Esophagus muscularis mucosa (tissue), 4 donors: Measurements from ENCODE around the gene SMAD9. TPM values are rescaled to one million over a fixed set of nuclear protein-coding genes. Genes with fewer than 3 reads are reported as not detected.
A peak's percentile ranks its signal among the peaks of the same experiment; 100 is the strongest.

Source experiments
- DNase-seq: peaks from one replicate; pipeline ENCODE4 v3.0.0-alpha.2; 2017; ENCODE audit errors: extremely low spot score
- H3K27ac ChIP-seq, 4 donors: fragments of 200-600 bp; sonication (generic); replicated peaks in 1 of 4; 1 replicate in 3 of 4; 2 replicates in 1 of 4; pipeline ENCODE4 v1.5.1; 2016 to 2019; ENCODE audit warnings: mild to moderate bottlenecking in 1 of 4
- H3K27me3 ChIP-seq, 4 donors: fragments of 200-600 bp; sonication (generic); one replicate each; pipeline versions ENCODE4 v1.5.1 to v1.6.0; 2016 to 2019
- H3K36me3 ChIP-seq, 4 donors: fragments of 200-600 bp; sonication (generic); one replicate each; pipeline ENCODE4 v1.5.1; 2016 to 2019
- H3K4me1 ChIP-seq, 4 donors: fragments of 200-600 bp; sonication (generic); one replicate each; pipeline ENCODE4 v1.5.1; 2016 to 2019
- H3K4me3 ChIP-seq, 4 donors: fragments of 200-600 bp; sonication (generic); 1 replicate in 2 of 4; 2 replicates in 2 of 4; pipeline ENCODE4 v1.5.1; 2016 to 2019; ENCODE audit warnings: mild to moderate bottlenecking in 4 of 4, moderate library complexity in 1 of 4
- H3K9me3 ChIP-seq, 4 donors: fragments of 200-600 bp; sonication (generic); 1 replicate in 3 of 4; 2 replicates in 1 of 4; pipeline ENCODE4 v1.5.1; 2016 to 2019
- EP300 ChIP-seq: sonication (generic); formaldehyde crosslinking; IDR thresholded peaks from one replicate; pipeline ENCODE4 v1.6.1; 2017; ENCODE audit warnings: antibody characterized with exemption
- POLR2A ChIP-seq: fragments of 450-650 bp; IDR thresholded peaks from one replicate; pipeline ENCODE4 v1.6.1; 2017; ENCODE audit warnings: antibody characterized with exemption, moderate library complexity, mild to moderate bottlenecking, low read depth
- POLR2AphosphoS5 ChIP-seq, 2 donors: sonication (generic); formaldehyde crosslinking; IDR thresholded peaks; one replicate each; pipeline ENCODE4 v1.6.1; 2017; ENCODE audit warnings: antibody characterized with exemption in 2 of 2
- WGBS: methylation state at CpG from one replicate; pipeline ENCODE4 v1.1.5; 2018; 5-methylcytosine and 5-hydroxymethylcytosine counted together
- intact Hi-C: fragments of 100-400 bp; cut with DNase I; formaldehyde crosslinking; loops from one replicate; pipeline ENCODE4 v1.15.1; 2023
- total RNA-seq, 4 donors: library from RNA; depleted of rRNA; stranded (reverse); fragments of >200 nt; gene quantifications; one replicate each; pipeline versions ENCODE4 v1.1.0 to v1.2.1, GENCODE V29; 2016
- TF ChIP-seq, protein P1 (sequence below), 3 experiments: fragments of 200-600 bp in 2 of 3; fragments of 450-650 bp in 1 of 3; sonication (generic) in 2 of 3; IDR thresholded peaks; one replicate each; pipeline ENCODE4 v1.5.1; 2017 to 2019; ENCODE audit warnings: antibody characterized with exemption in 3 of 3, mild to moderate bottlenecking in 2 of 3, moderate library complexity in 1 of 3

Gene SMAD9
- total RNA-seq, 4 donors from 2014 or later: 44.0 to 108 (median 69.0) TPM

DNA sequence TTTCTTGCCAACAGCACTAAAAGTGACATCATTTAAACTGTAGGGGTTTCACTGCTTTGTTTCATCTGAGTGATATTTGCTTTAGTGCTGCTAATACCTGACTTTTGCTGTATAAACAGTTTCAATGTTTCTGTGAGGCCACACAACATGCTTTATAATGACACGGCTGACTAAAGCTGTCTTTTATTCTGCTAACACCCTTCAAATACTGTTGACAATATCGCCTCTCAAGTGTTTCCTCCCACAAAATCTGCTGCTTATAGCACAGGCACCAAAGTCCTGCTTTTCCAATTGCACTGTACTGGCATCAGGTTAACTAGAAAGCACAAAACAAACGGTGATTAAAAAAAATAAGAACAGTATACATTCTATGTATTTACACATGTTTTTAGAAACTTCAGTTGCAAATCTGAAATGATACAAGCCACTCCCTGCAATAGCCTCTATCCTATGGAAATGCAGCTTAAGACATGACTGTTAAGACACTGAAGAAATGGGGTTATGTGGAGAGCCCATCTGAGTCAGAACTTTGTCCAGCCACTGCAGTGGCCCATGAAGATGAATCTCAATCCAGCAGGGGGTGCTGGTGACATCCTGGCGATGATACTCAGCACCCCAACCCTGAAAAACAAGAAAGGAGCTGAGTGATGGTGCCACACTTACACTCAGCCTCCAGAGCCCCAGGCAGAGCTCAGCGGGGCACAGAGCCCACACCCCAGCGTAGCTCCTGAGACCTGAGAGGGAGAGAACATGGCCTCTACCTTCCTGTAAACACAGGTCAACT, 71.6 kb downstream of the SMAD9 start:
- intact Hi-C loops: no loop called here
- peaks cover 0 to 45% (median 18%) of the 10 kb centered on the region in 4 donors for H3K36me3 ChIP-seq
- TF ChIP-seq, protein P1, sequence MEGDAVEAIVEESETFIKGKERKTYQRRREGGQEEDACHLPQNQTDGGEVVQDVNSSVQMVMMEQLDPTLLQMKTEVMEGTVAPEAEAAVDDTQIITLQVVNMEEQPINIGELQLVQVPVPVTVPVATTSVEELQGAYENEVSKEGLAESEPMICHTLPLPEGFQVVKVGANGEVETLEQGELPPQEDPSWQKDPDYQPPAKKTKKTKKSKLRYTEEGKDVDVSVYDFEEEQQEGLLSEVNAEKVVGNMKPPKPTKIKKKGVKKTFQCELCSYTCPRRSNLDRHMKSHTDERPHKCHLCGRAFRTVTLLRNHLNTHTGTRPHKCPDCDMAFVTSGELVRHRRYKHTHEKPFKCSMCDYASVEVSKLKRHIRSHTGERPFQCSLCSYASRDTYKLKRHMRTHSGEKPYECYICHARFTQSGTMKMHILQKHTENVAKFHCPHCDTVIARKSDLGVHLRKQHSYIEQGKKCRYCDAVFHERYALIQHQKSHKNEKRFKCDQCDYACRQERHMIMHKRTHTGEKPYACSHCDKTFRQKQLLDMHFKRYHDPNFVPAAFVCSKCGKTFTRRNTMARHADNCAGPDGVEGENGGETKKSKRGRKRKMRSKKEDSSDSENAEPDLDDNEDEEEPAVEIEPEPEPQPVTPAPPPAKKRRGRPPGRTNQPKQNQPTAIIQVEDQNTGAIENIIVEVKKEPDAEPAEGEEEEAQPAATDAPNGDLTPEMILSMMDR (IDR thresholded peaks at IDR 0.05): peak in 2 of 3 experiments; percentile 10 to 18
- no peak for TF ChIP-seq POLR2A

DNA sequence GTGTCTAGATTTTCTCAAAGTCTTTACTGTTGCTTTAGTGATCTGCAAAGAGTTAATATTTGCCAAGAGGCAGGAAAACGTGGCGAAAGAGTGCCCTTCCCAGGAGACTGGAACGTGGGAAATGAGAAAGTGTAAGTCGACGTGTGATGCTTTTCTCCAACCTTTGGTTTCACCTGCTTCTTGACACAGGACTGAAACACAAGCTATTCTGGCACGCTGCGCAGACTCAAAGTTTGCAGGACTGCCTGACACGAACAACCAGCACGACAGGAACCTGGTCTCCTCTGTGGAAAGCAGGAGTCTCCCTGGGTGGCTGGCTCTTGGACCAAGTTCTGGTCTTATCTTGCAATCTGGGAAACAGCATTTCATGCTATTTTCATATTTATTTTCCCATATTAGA, 72.4 kb downstream of the SMAD9 start:
- Histone ChIP-seq H3K4me1 (peaks cover 5 to 12% (median 7%) of the 10 kb centered on the region in 4 donors), H3K27me3 (no peaks in the 10 kb centered on the region), H3K27ac (no peak overlapping the region), H3K4me3 (no peak overlapping the region), H3K9me3 (no peaks in the 10 kb centered on the region), H3K36me3 (peaks cover 0 to 37% (median 10%) of the 10 kb centered on the region in 4 donors)
- WGBS: 57% methylated on average over 9 of the region's 9 CpGs
- TF ChIP-seq POLR2A (no peak), EP300 (no peak), POLR2AphosphoS5 (IDR thresholded peaks at IDR 0.05) (no peak)
- TF ChIP-seq, protein P1 (IDR thresholded peaks at IDR 0.05): no peak
- DNase-seq: no peak
- intact Hi-C loops: no loop called here

More for the DNA sequence above, 71.6 kb downstream of the SMAD9 start:
- WGBS: 63% methylated on average over 4 of the region's 6 CpGs
- Histone ChIP-seq H3K27me3 (no peaks in the 10 kb centered on the region), H3K9me3 (no peaks in the 10 kb centered on the region), H3K27ac (no peak overlapping the region), H3K4me3 (no peak overlapping the region), H3K4me1 (peaks cover 5 to 12% (median 7%) of the 10 kb centered on the region in 4 donors)
- DNase-seq: no peak

DNA sequence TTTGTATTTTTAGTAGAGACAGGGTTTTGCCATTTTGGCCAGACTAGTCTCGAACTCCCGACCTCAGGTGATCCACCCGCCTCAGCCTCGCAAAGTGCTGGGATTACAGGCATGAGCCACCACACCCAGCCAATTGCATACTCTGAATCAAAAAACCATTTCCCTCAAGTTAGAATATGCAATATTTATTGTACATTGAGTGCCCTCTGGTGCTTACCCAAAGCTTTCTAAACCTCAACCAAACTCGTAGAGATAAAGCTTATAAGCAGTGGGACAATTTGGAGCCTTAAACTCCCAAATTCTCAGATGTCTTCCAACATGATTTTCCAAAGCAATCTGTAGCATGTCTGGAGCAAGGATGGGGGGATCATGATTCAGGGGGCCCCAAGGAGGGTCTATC, 78.6 kb downstream of the SMAD9 start:
- 80% methylated on average over 5 of the region's 5 CpGs for WGBS
- Histone ChIP-seq H3K4me1 (peaks cover 0 to 12% (median 4%) of the 10 kb centered on the region in 4 donors), H3K27me3 (no peaks in the 10 kb centered on the region), H3K4me3 (no peak overlapping the region), H3K36me3 (peaks cover 0 to 8% (median 2%) of the 10 kb centered on the region in 4 donors), H3K27ac (no peak overlapping the region), H3K9me3 (no peaks in the 10 kb centered on the region)
- intact Hi-C loops: no loop called here
- TF ChIP-seq EP300 (no peak), POLR2A (no peak), POLR2AphosphoS5 (IDR thresholded peaks at IDR 0.05) (no peak)
- TF ChIP-seq, protein P1 (IDR thresholded peaks at IDR 0.05): no peak
- DNase-seq: no peak

- Histone ChIP-seq H3K27me3 (no peaks in the 10 kb centered on the region), H3K4me1 (peaks cover 0 to 12% (median 4%) of the 10 kb centered on the region in 4 donors), H3K27ac (no peak overlapping the region), H3K9me3 (no peaks in the 10 kb centered on the region), H3K4me3 (no peak overlapping the region), H3K36me3 (peaks cover 0 to 5% (median 2%) of the 10 kb centered on the region in 4 donors)
- TF ChIP-seq POLR2AphosphoS5 (IDR thresholded peaks at IDR 0.05): no peak
- no peak for TF ChIP-seq EP300
- TF ChIP-seq, protein P1 (IDR thresholded peaks at IDR 0.05): no peak
- TF ChIP-seq POLR2A: no peak
- no peak for DNase-seq
- 62% methylated on average over 3 of the region's 3 CpGs for WGBS
- intact Hi-C loops: no loop called here
Measured at GRCh38 chr13:36840718-36841250, 79.3 kb downstream of the SMAD9 start.
